Suppressor macrophage (primary cell): ENCODE measurements around the gene SIN3B.

Experiments used
- DNase-seq, 4 experiments: peaks; one replicate each; pipeline ENCODE4 v3.0.0-alpha.2; 2020 to 2022

SIN3B gene

DNA sequence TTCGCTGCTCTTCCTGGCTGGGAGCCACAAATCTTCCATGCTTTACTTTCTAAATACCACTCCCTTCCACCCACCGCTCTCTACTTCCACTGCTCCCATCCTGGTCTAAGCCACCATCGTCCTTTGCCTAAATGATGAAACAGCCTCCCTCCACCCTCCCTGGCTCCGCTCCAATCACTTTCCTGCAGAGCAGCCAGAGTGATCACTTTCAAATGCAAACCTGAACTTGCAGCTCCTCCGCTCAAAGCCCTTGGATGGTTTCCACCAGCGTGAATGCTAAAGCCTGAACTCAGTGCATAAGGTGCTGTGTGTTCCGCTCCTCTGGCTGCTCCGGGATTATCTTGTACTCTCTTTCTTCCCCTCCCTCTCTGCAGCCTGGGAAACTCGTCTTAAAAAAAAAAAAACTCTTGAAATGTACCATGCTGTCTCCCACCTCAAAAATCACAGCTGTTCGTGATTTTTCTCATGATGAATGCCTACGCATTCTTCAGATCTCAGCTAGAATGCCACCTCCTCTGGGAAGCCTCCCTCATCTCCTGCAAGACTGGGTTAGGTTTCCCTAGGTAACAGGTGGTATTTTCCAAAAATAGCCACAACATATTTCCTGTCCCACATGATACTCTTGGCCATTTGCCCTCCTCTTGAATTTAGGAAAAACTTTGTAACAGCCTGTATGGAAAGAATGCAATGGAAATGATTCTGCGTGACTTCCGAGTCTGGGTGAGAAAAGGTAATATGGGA is 3.7 kb upstream of the SIN3B start:
- peak; percentile 14 to 37 (median 26) for DNase-seq

DNA sequence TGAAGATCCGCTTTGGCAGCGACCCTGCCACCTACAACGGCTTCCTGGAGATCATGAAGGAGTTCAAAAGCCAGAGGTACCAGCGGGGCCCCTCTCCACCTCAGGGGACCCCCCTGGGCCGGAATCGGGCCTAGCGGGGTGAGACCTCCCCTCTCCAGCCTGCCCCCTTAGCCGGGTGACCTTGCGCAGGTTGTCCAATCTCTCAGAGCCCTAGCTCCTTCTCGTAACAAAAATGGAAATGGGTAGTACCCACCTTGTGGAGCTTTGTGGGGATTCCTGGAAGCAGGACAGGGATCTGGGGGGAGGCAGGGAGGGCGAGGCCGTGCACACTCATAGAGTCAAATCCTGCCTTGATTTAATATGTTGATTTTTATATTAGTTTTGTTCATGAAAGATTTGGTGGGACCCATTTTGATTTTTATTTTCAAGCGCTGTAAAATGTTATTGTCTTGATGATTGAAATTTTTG is 658 bp downstream of the SIN3B start:
- DNase-seq, result no peak

DNA sequence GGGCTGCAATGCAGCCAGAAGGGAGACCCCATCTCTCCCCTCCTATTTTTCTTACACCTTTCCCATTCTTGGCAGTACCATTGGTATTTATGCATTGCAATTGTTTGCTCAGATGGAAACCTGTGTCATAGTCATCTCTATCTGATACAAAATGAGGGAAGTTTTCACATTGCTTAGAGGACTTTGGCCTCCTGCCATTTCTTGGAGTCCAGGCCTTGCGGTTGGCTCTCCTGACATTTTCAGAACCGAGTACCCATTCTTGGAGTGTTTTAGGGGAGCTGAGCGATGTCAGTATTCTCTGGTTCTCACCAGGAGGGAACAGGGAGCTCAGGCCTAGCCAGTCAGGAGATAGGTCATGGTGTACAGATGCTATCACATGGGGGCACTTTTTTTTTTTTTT is 1.5 kb downstream of the SIN3B start:
- DNase-seq, result peak in 2 of 4 experiments; percentile 15 to 21

DNA sequence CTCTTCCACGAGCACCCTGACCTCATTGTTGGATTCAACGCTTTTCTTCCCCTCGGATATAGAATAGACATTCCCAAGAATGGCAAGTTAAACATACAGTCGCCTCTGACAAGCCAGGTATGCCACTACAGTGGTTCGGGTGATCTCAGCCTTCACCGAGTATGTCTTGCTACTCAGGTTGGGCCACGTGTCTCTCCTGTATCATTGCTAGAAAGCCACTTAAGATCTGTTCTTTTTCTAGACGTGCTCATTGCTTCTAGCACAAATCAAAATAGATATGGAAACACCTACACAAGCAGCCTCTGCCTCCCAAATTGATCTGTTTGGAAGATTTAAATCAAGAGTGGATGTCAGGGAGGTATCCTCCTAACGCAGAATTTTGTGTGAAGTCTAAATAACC is 2.3 kb downstream of the SIN3B start:
- no peak for DNase-seq

DNA sequence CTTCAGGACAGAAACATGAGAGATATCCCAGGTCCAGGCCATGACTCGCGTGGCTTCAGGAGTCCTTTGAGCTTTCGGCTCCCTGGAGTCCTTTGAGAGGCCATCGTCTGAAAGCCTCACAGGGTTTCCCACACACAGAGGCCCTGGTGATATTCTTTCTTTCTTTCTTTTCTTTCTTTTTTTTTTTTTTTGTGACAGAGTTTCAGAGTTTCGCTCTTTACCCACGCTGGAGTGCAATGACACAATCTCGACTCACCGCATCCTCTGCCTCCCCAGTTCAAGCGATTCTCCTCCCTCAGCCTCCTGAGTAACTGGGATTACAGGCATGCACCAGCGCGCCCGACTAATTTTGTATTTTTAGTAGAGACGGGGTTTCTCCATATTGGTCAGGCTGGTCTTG is 5.5 kb downstream of the SIN3B start:
- DNase-seq, result no peak

DNA sequence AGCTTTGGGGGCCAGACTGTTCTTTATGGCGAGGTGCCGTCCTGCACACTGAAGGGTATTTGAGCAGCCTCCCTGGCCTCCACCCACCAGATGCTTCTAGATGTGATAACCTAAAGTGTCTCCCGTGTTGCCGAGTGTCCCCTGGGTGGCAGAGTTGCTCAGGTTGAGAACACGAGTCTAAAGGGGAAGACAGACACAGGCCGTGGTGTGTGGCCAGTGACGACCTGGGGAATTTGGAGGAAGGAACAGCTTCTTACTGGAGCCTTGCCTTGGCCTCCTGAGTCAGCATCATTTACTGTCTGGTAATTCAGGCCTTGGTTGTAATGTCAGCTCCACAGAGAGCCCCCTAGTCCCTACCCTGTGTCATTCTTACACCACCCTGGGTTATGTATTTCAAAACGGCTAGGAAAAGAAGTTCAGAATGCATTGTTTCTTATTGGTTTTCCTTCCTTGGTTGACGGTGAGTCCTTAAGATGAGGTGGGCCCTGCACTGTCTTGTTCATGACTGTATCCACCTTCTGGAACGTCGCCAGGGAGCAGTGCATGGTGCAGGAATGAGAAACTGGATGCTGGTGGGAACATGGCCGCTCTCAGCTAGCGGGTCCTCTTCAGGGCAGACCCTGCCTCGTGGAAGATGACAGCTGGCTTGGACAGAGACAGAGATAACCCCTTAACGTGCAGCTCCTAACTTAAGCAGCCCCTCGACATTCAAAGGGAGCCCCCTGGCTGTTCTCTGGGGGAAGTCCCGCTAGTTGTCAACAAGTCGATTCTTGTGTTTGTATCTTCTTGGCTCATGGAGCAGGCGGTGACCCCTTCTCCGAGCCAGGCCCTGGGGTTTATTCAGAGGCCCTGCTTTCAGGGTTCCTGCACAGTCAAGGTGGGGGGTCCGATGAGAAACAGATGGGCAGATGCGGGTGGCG is 7.2 kb downstream of the SIN3B start:
- DNase-seq, result peak; percentile 66 to 88 (median 86)

DNA sequence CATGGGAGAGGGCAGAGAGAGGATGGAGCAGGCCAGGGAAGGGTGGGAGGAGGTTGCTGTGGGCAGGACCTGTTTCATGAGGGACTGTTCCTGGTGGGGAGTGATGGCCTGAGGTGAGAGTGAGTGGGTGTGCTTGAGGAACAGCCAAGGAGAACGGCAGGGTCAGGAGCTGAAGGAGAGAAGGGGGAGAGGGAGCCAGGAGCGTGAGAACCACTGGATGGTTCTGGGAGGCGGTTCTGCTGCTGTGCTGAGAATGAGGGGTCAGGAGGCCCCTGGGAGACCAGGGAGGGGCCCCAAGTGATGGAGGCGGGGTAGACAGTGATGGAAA is 7.8 kb downstream of the SIN3B start:
- no peak for DNase-seq

DNA sequence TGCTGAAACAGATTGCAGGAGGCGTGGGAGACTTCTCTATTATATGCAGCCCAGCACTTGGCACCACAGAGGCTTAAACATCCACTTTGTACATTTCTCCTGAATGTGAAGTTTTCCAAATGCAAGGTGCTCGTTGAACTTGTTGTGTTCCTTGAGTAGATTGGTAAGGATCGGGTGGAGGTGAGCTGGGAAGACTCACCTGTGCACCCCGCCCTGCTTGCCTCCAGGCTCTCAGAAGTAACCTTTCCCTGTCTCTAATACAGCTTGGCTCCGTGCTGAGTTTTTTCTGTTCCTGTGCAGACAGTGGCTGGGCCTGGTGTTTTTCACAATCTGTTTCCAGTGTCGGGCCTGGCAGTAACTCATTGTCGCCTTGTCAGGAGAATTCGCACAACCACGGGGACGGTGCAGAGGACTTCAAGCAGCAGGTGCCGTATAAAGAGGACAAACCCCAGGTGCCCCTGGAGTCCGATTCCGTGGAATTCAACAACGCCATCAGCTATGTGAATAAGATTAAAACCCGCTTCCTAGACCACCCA is 12.3 kb downstream of the SIN3B start:
- DNase-seq, result no peak

DNA sequence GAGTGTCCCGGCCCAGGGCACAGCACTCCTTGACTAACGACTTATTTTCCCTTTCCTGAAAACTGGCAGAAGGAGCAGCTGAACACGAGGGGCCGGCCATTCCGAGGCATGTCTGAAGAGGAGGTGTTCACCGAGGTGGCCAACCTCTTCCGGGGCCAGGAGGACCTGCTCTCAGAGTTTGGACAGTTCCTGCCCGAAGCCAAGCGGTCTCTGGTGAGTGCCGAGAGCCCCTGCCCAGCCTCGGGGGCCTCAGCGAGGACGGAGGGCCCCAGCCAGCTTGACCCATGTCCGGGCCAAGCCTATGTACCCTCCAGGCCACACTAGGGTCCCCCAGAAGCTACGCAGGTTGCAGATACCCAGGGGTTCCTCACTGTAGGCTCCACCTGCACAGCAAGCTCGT is 17.7 kb downstream of the SIN3B start:
- DNase-seq, result no peak

DNA sequence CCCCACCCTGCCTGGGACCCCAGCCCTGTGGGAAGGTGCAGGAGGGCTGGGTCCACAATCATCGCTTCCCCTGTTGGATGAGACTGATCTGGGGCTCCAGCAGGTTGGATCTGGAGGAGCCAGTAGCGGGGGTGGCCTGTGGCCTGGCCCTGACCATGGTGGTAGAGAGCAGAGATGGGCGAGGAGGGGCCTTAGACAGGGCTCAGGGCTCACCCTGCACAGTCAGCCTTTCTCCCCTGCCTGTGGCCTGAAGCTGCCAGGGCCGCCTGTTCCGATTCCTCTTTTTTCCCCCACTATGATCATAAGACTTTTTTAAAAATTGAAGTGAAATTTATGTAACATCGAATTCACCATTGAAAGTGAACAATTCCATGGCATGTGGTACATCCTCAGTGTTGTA is 18.2 kb downstream of the SIN3B start:
- DNase-seq, result peak; percentile 46 to 83 (median 78)

DNA sequence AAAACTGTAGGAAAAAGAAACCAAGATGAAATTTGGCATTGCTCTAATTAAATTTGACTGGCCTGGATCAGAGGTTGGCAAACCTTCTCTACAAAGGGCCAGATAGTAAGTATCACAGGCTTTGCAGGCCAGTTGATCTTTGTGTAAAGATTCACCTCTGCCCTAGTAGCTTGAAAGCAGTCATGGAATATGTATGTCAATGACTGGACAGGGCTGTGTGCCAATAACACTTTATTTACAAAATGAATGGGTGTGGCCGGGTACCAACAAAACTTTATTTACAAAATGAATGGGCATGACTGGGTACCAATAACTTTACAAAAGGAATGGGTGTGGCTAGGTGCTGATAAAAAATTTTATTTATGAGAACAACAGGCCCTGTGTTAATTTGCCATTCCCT is 20.0 kb downstream of the SIN3B start:
- no peak for DNase-seq

DNA sequence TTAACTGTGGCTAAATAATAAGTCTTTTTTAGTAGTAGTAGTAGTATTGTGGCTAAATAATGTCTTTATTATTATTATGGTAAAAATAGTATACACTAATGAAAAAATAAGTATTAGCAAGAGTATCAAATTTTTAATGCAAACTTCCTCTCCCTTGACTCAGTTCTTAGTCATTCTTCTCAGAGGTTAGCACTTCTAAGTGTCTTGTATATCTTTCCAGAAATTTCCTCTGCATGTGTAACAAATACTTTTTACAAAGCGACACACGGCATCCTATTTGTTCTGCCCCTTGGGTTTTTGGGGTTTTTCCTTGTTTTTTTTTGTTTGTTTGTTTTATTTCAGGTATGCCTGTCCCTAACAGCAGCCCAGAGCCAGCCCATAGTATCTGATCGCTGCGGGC is 20.9 kb downstream of the SIN3B start:
- DNase-seq, result no peak

DNA sequence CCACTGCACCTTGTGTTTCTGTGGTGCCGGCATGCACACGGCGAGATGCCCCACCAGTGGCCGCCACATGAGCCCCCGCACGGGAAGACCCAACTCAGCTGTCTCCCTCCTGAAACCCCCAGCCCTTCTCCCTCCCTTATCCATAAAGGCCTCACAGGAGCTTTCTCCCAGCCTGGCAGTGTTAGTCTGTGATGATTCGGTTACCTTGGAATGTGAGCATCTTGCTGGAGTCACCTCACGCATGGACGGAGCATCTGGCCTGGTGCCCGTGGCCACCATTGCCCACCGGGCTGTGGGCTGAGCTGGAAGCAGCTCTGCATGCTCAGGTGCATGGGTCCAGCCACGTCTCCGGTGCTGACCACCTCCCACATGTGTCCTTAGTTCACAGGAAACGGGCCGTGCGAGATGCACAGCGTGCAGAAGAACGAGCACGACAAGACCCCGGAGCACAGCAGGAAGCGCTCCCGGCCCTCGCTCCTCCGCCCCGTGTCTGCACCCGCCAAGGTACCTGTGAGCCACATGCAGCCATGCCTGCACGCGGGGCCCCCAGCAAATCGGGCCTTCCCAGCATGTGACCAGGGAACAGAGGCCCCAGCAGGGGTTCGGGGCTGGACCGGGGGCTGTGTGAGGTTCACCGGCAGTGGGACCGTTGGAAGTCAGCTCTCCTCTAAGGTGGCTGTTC is 22.0 kb downstream of the SIN3B start:
- no peak for DNase-seq

DNA sequence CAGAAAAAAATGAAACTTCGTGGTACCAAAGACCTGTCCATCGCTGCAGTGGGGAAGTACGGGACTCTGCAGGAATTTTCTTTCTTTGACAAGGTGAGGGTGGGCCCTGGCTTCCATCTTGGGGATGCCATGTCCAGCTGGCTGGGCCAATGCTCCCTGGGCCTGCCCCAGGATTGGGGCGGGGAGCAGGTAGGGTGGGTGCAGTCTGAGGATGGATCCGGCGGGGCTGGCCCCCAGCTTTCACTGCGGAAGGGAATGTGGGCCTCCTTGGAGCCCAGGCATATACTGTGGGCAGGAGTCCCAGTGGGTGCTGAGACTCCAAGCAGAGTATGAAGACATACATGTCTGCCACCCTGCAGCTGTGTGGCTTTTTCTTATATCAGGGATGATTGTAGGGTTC is 23.9 kb downstream of the SIN3B start:
- DNase-seq, result no peak

DNA sequence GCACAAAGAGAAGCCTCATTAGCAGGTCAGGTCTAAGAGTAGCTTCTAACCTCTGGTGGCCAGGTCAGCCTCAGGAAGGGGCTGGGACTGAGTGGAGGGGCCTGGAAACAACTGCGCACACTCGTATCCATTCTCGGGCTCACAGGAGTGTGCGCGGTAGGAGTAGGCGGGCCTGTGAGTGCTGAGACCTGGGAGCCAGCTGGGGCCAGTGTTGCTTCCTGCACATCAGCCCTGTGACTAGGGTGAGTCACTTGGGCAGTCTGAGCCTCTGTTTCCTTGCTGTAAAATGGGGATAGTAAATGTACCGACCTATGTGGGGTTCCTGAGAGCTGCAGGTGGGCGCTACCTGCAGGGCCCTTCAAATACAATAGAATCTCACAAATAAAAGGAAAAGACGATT is 26.9 kb downstream of the SIN3B start:
- no peak for DNase-seq

DNA sequence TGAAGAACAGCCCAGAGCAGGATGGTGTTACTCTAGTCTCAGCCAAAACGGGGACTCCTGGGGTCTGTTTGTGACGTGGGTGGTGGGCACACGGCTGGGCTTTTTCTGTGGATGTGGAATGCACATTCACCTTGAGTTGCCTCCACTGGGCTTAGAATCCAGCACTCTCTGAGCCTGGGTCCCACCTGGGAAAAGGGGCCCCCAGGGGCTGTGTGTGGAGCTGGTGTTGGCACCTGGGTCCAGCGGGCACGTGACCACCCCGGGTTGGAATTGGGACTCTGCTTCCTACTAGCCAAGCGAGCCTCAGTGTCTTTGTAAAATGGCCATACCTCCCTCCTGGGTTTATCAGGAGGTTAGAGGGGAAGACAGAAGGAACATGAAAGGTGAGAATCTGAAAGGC is 30.4 kb downstream of the SIN3B start:
- DNase-seq, result no peak

DNA sequence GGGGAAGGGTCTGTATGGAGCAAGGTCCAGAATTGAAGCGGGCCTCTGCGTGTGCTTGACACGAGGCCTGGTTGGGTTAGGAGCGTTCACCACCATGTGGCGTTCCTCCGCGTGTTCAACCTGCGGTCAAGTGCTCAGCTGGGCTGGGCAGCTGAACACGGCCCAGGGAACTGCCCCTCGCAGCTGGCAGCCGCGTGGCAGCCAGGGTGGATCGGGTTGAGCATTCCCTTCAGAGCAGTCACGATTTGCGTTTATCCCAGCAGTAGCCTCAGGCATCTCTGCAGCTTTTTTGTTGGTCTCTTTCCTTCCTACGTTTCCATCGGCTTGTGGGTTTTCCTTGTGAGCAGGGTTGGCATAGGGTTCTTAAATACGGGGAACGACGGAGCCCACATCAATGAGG is 30.9 kb downstream of the SIN3B start:
- no peak for DNase-seq

DNA sequence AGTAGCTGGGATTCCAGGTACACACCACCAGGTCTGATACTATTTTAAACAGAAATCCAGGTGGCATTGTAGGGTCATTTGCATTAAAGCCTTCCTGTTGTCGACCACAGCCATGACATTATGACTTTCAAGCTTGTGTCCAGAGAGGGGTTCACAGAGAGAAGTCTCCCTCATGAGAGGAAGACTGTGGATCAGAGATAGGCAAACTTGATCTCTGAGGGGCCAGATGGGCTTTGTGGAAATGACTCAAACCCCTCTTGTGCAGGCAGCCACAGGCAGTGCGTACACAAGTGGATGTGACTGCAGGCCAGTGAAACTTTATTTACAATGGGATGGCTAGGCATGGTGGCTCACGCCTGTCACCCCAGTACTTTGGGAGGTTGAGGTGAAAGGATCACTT is 31.8 kb downstream of the SIN3B start:
- DNase-seq, result no peak

DNA sequence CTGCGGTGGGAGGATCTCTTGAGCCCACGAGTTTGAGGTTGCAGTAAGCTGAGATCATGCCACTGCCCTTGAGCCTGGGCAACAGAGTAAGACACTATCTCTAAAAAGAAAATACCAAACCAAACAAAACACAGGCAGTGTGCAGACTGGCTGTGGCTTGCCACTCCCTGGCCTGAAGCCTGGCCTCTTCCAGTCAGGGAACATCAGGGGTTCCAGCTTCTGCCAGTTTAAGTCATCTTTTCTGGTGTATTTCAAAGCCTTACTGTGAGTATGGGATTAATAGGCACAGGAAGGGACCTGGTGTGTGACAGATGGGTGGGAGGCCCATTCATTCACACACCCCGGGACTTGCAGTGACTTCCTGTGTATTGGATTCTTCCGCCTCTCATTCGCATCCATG is 32.6 kb downstream of the SIN3B start:
- DNase-seq, result no peak

DNA sequence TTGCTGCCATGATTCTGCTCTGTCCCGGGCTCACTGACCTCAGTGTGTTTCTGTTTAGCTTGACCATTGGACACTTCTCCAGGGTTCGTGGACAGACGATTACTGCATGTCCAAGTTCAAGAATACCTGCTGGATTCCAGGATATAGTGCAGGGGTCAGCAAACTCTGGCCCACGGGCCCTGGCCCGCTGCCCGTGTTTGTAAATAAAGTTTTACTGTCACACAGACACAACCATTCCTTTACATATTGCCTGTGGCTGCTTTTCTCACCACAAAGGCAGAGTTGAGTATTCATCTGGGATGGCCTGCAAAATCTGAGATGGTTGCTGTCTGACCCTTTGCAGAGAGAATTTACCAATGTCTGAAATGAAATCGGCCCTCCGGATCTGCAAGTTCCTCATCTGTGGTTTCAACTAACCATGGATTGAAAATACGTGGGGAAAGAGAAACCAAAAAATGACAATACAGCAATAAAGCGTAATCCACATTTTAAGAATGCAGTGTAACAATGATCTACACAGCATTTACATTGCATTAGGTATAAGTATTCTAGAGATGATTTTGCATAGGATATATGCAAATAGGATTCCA is 33.7 kb downstream of the SIN3B start:
- peak; percentile 53 to 82 (median 67) for DNase-seq

DNA sequence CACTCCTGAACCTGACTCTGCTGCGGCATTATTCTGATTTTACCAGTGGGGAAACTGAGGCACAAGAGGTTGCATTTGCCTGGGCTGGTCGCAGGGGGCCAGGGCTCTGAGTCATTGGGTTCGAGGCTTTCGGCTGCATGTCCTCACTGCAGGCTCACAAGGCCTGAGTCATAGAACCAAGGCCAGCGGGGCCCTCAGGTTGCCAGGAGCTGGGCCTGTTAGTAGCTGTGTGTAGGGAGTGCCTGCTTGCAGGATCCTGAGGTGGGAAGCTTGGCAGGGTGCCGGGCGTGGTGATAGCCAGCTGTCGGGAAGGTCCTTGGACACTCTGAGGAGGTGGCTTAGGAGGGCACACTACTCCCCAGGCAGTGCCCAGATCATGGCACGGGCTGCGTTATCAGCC is 38.0 kb downstream of the SIN3B start:
- no peak for DNase-seq

DNA sequence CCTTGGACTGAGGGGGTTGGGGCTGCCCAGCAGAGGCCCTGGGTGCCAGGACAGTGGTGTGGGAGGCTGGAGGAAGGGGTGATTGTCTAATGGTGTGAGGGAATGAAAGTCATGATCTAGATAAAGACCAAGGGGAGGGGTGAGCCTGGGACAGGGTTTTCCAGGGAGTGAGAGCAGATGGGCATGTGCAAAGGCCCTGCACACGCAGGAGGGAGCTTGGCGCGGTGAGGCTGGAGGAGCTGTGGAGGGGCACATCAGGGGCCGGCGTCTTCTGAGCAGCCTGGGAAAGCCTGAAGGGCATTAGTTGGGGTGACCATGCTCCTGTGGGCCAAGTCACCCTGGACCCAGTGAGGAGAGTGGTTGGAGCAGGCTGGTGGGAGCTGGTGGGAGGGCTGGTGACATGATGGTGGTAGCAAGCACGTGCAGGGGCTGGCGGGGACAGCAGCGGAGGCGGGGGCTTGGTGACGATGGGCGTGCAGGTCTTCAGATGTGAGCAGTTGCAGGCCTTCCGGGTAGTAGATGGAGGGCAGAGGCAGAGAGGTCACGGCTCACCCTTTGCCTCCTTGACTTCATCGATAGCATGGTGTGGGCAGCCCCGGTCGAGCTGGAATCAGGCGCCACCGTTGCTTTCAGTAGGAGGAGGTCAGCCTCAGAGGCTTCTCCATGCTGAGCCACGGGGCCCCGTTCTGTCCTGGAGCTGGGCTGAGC is 39.4 kb downstream of the SIN3B start:
- DNase-seq, result no peak
